Smooth muscle cell of the brain vasculature (primary cell): ENCODE data around the gene GBA3.

Source experiments
- DNase-seq: peaks from one replicate; pipeline ENCODE4 v3.0.0-alpha.2; 2012; ENCODE audit warnings: low read depth, low spot score

Gene GBA3

DNA sequence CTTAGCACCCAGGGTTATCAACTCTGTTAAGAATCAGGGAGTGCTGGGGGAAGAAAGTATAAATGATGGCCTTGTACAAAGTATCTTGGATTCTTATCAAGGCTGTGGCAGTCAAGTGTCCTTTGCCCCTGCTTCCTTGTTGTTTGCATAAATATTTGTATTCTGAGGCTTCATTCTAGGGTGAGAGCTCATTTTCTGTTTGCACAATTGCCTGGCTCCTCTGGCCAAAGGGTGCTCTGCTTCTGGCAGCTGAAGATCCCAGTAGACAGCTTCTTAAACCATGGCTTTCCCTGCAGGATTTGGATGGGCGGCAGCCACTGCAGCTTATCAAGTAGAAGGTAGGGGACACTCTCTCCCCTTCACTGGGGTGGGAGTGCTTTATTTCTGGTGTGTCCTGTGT, at the start of gene GBA3:
Gene GBA3 (plus strand): TSS at position 202 of the 400 bp plus-strand sequence.
- DNase-seq, result no peak

DNA sequence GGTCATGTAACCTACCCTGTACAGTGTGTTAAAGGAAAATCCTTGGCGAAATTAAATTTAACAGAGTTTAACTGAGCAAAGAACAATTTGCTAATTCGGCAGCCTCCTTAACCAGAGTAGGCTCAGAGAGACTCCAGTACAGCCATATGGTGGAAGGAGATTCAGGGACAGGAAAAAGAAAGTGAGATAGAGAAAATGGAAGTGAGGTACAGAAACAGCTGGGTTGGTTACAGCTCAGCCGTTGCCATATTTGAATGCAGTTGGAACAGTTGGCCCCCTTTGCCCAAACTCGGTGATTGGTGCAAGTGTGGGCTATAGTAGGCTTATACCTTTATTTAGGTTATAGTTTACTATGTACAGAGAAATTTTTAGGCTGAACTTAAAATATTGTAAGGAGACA, 48.8 kb upstream of the GBA3 start:
- DNase-seq, result no peak

DNA sequence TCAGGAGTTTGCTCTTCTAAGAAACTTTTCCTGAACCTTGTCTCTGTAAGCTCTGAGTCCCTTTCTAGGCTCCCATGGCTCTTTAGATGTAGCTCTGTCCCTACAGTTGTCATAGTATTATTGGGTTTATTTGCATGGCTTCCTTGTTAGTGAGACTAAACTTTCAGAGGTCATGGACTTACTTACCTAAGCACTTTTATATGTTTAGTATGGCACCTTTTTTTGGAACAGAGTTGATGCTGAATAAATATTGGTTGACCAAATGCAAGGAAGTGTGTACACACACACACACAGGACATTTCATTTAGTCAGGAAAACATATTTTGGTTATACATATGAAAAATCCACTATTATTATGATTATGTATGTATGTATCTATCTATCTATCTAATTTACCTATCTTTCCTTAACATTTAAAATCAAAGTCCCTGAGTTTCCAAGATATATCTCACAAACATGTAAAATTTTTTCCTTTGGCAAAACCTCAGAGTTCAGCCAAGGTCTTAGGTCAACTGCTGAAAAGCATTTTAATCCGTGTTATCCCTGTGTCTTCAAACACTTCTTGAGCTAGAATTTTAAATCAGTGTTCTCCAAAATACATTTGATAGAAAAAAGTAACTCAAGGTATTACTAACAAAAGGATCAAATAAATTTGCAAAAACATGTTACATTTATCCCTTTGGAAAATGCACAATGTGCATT, 47.1 kb upstream of the GBA3 start:
- DNase-seq, result no peak

- no peak for DNase-seq
Measured at GRCh38 chr4:22648996-22649395, 43.7 kb upstream of the GBA3 start.

GRCh38 chr4:22650771-22651170, 42.0 kb upstream of the GBA3 start:
- DNase-seq, result no peak

- no peak for DNase-seq
Measured at GRCh38 chr4:22653752-22654151, 39.0 kb upstream of the GBA3 start.

DNA sequence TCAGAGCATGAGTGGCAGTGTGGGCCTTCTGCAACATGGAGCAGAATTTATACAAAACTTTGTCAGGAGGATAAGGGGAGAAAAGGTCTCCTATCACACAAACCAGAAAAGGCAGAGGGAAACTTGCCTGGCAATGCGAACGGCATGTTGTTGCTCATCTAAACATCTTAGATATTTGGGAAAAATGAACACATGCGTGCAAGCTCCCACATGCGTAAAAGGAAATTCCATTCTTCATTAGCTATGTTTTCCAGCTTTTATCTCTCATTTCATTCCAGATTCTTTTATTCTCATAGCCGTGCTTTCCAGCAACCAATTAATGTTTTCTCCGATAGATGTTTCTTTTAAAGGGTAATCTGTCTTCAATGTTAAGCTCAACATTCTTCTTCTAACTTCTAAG, 31.3 kb upstream of the GBA3 start:
- no peak for DNase-seq

- no peak for DNase-seq
Measured at GRCh38 chr4:22667332-22667940, 25.3 kb upstream of the GBA3 start.

DNA sequence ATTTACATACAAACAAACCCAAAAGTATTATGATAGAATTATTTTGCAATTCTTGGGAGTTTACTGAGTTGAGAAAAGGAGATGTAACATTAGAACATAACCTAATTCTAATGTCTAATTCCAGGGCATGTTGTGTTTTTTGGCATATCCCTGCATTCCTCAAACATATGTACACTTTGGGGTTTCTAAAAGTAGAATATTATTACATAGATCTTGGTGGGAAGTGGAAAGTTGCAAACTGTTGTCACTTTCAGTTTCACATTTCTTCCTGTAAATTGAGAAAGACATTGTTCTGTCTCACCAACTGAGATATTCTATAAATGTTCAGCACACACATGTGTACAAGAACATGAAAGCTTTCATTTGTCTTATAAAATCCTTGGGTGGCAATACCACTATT, 24.4 kb upstream of the GBA3 start:
- DNase-seq, result peak; percentile 20

- no peak for DNase-seq
Measured at GRCh38 chr4:22668702-22669101, 24.0 kb upstream of the GBA3 start.

DNA sequence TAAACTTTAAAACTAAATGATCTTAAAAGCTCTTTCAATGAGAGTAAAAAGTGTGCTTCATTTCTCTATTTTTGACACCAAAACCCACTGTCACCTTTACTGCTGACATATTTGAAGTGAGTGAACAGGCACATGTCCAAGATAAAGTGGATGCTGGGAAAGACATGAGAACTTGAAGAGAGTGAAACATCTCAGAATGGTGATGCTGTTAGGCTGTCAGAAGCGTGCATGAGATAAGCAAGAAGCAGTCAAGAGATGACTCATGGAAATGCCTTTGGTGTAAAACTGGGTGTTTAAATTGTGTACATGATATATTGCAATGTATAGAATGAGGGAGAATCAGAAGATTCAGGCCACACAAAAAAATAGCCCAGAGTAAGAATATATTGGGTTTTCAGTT, 21.8 kb upstream of the GBA3 start:
- DNase-seq, result no peak

DNA sequence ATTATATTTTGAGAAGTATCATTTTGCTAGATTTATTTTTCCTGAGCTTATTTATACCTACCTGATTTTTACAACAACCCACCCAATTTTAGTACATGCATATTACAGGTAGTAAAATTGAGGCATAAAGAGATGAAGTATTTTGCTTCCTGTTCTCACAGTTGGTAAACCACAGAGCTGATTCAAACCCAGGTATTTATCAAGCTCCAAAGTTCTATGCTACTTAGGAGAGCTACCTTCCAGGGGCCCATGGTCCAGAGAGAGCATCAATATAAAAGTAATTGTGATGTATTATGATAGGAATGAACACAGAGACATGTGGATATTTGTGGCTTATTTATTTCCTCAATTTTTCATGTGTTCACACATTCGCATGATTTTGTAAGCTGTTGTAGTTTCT, 20.2 kb upstream of the GBA3 start:
- DNase-seq, result no peak

DNA sequence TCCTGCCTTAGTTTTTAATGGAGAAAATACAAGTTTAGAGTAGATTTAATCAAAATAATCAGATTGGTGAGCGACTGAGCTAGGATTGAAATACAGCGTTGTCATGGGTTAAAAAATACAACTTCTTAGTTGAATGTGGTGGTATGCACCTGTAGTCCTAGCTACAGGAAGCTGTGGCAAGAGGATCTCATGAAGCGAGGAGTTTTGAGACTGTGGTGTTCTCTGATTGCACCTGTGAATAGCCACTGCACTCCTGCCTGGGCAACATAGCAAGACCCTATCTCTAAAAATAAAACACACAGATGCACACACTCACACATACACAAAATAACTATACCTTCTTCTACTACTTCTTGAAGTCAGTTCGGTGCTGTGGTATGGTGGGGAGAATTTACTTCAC, 19.8 kb upstream of the GBA3 start:
- DNase-seq, result no peak

DNA sequence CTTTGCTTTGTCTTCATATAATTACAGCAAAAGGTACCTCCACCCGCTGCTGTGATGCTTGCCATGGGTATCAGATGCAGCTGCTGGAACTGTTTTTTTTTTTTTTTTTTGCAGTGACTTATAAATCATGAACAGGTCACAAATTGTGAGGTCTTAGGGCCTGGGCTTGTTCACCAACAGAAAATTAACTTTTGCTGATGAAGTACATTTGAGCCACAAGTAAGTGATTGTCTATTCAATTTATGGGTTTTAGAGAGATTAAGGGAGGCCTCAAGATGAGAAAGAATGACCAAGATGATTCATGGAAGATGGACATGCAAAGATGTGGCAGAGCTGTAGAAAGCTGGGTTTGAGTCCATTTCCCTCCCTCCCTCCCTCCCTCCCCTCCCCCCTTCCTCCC, 18.0 kb upstream of the GBA3 start:
- no peak for DNase-seq

DNA sequence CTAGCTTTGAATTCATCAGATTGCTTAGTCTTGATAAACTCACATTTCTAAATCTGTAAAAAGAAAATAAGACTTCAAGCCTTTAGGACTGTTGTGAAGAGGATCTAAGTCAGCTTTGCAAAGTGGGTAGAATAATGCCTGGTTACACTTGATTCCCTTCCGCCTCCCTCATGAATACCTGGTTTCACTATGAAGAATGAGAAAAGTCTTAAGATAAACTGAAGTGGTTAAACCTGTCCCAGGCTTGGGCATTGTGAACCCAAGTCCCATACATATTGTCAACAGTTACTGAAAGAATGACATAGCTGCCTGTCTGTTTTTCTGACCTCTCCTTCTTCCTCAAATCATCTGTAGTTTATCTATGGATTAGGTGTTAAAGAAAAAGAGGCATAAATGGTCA, 16.7 kb upstream of the GBA3 start:
- no peak for DNase-seq

- DNase-seq, result no peak
Measured at GRCh38 chr4:22677780-22678179, 15.0 kb upstream of the GBA3 start.

- no peak for DNase-seq
Measured at GRCh38 chr4:22678940-22679854, 13.5 kb upstream of the GBA3 start.

DNA sequence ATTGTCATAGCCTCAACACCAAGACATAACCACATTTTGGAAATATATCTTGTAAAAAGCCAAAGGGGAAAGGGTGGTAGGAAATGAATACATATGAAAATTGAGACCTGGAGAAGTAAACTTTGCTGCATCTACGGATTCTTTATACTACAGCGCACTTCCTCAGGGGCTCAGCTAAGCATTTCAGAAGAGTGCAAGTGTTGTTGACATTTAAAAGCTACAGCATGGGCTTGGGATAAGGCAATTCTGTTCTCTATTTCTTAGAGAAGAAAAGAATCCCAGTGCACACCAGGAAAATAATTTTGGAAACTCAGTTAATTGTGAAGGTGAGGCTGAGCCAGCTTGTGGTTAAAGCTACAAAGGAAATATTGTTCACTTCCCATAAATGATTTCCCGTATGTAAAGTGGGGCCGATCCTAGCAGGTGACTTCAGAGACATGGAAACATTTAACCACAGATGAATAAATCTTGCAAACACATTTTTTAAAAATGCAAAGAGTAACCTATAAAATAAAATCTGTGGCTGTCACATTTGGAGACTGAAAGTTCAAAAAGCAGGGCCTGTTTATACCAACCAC, 12.6 kb upstream of the GBA3 start:
- DNase-seq, result no peak

GRCh38 chr4:22683726-22684125, 9.0 kb upstream of the GBA3 start:
- no peak for DNase-seq

GRCh38 chr4:22686141-22686540, 6.6 kb upstream of the GBA3 start:
- DNase-seq, result no peak

GRCh38 chr4:22688236-22688635, 4.5 kb upstream of the GBA3 start:
- no peak for DNase-seq

DNA sequence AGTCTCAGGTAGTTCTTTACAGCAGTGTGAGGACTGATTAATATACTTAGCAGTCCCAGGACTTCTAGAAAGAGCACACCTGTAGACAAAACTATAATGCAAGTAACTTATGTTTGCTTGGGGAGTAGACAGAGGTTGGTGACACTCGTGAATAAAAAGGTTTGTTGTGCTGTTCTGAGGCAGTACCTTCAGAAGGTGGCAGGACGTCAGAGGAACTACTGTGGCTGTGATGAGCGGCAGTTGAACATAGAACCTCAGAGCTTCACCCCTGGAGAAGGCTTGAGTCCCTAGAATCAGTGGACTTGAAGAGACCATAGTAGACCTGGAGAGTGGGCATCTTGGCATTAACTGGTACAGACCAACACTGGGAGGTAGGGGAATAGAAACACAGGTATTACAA, 3.3 kb upstream of the GBA3 start:
- DNase-seq, result no peak
